PC-3 (cell line): ENCODE measurements around the gene SLC30A3. TPM values are rescaled to one million over a fixed set of nuclear protein-coding genes. Genes with fewer than 3 reads are reported as not detected.

ENCODE experiments used
- ATAC-seq: fragments of 200-7000 bp; cut with Tn5 transposase; 2 replicates; pipeline ENCODE4 v1.9.1; 2020; ENCODE audit warnings: mild to moderate bottlenecking, moderate library complexity
- BruUV-seq: library from RNA; stranded (reverse); fragments of 400-500 nt; replicated peaks from 2 replicates; lab custom pipeline; 2021; lab: Mats Ljungman, UMichigan
- CTCF ChIA-PET: fragments of 300-600 bp; sonication (Branson Sonifier 250); formaldehyde crosslinking; loops from one replicate; lab custom pipeline; 2022; ENCODE audit warnings: antibody characterized with exemption; lab: Charles Lee
- POLR2A ChIA-PET: fragments of 300-600 bp; sonication (Branson Sonifier 250); formaldehyde crosslinking; loops from one replicate; lab custom pipeline; 2022; ENCODE audit warnings: antibody characterized with exemption; ENCODE audit not compliant: unreplicated experiment; lab: Charles Lee
- DNase-seq: peaks from one replicate; pipeline ENCODE4 v3.0.0-alpha.2; 2015
- H2AFZ ChIP-seq: fragments of 300-600 bp; sonication (generic); 2 replicates; pipeline ENCODE4 v1.6.0; 2016; ENCODE audit warnings: antibody characterized with exemption, low read length
- H3F3A ChIP-seq: fragments of 300-600 bp; sonication (generic); one replicate; pipeline ENCODE4 v1.6.0; 2017; ENCODE audit warnings: antibody characterized with exemption, low read length, control low read depth, mild to moderate bottlenecking; ENCODE audit not compliant: unreplicated experiment
- H3K27ac ChIP-seq: fragments of 300-600 bp; sonication (generic); 2 replicates; pipeline ENCODE4 v1.5.1; 2016; ENCODE audit warnings: mild to moderate bottlenecking, low read length
- H3K27me3 ChIP-seq: fragments of 300-600 bp; sonication (generic); 2 replicates; pipeline ENCODE4 v1.6.1; 2016; ENCODE audit warnings: low read length, mixed read lengths
- H3K36me3 ChIP-seq: fragments of 300-600 bp; sonication (generic); 2 replicates; pipeline ENCODE4 v1.6.1; 2016; ENCODE audit warnings: low read depth, mixed run types, low read length, mixed read lengths
- H3K4me1 ChIP-seq: fragments of 300-600 bp; sonication (generic); 2 replicates; pipeline ENCODE4 v1.5.1; 2016; ENCODE audit warnings: low read length; ENCODE audit not compliant: insufficient read depth
- H3K4me2 ChIP-seq: fragments of 300-600 bp; sonication (generic); 2 replicates; pipeline ENCODE4 v1.6.0; 2016; ENCODE audit warnings: low read length
- H3K4me3 ChIP-seq: fragments of 300-600 bp; sonication (generic); 2 replicates; pipeline ENCODE4 v1.5.1; 2016; ENCODE audit warnings: mild to moderate bottlenecking, low read length, mixed read lengths
- H3K79me2 ChIP-seq: fragments of 300-600 bp; sonication (generic); 2 replicates; pipeline ENCODE4 v1.6.1; 2017; ENCODE audit warnings: low read length, mixed read lengths
- H3K9ac ChIP-seq: fragments of 300-600 bp; sonication (generic); 2 replicates; pipeline ENCODE4 v1.6.0; 2016; ENCODE audit warnings: mild to moderate bottlenecking, low read length
- H3K9me2 ChIP-seq: fragments of 300-600 bp; sonication (generic); replicated peaks from 2 replicates; pipeline ENCODE4 v1.6.1; 2016; ENCODE audit warnings: mixed run types, low read length, mixed read lengths
- H3K9me3 ChIP-seq: fragments of 300-600 bp; sonication (generic); 2 replicates; pipeline ENCODE4 v1.6.1; 2016; ENCODE audit warnings: low read length, mixed read lengths
- H4K20me1 ChIP-seq: fragments of 300-600 bp; sonication (generic); 2 replicates; pipeline ENCODE4 v1.6.1; 2016; ENCODE audit warnings: low read length, mixed read lengths
- CTCF ChIP-seq: fragments of 300-600 bp; sonication (generic); conservative IDR thresholded peaks from 2 replicates; pipeline ENCODE4 v1.5.1; 2017; ENCODE audit warnings: antibody characterized with exemption, low read depth, mild to moderate bottlenecking, low read length
- EZH2 ChIP-seq: fragments of 300-600 bp; sonication (generic); IDR thresholded peaks from one replicate; pipeline ENCODE4 v1.6.1; 2017; ENCODE audit warnings: antibody characterized with exemption, mild to moderate bottlenecking, low read length; ENCODE audit not compliant: unreplicated experiment
- EZH2phosphoT487 ChIP-seq: fragments of 300-600 bp; sonication (generic); IDR thresholded peaks from 2 replicates; pipeline ENCODE4 v1.6.1; 2018; ENCODE audit warnings: mild to moderate bottlenecking, antibody characterized with exemption, low read length, borderline replicate concordance
- intact Hi-C: fragments of 100-400 bp; cut with micrococcal nuclease; formaldehyde crosslinking; loops from 2 replicates; pipeline ENCODE4 v1.9.0; 2023
- total RNA-seq: library from RNA; depleted of rRNA; stranded (reverse); fragments of >200 nt; gene quantifications from 2 replicates; pipeline ENCODE4 v1.2.3, GENCODE V29; 2014

The SLC30A3 gene
- total RNA-seq, 1 experiment from 2014 or later = 0.36 TPM

DNA sequence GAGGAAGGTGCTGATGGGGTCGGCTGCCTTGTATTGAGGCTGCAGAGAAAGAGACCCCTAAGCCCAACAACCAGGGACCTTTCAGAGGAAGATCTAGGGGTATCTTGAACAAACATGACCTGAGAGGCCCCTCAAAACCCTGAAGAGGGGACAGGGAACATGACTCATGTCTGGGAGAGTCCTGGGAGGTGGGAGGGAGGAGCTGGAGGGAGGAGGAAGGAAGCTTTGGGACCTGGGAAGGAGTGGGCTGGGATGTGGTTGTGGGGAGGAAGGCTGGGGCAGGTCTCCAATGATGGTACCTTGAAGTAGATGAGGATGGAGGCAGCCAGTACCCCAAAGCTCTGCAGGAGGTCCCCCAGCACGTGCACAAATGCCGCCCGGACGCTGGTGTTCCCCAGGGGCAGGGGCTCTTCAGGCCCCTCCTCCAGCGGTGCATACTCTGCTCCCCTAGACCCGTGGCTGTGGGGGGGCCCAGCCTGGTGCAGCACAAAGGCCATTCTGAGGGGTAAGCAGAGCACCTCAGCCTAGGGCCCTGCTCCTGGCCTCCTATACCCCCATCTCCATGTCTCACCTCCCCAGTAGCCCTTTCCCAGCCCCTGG, 5.9 kb downstream of the SLC30A3 start:
- DNase-seq (no peak), ATAC-seq (no peak)
- no peaks in the 10 kb centered on the region for H3K79me2 ChIP-seq
- no peak for TF ChIP-seq EZH2
- TF ChIP-seq EZH2phosphoT487 = no peak
- no peak for TF ChIP-seq CTCF
- H3K4me1 ChIP-seq = peaks cover 21% of the 10 kb centered on the region
- no peak overlapping the region for H3K9ac ChIP-seq
- peaks cover 18% of the 10 kb centered on the region for H3K27me3 ChIP-seq
- no peak overlapping the region for H2AFZ ChIP-seq
- H3K4me3 ChIP-seq = no peak overlapping the region
- H3K4me2 ChIP-seq = no peak overlapping the region
- H3F3A ChIP-seq = peaks cover 4% of the 10 kb centered on the region
- intact Hi-C loops = no loop called here
- no peak overlapping the region for H3K27ac ChIP-seq
- H3K9me2 ChIP-seq = no peaks in the 10 kb centered on the region
- POLR2A ChIA-PET = no interaction called here
- peaks cover 4% of the 10 kb centered on the region; the same call in 1 of the 2 replicates for H4K20me1 ChIP-seq
- no peaks in the 10 kb centered on the region for H3K36me3 ChIP-seq
- no peaks in the 10 kb centered on the region for H3K9me3 ChIP-seq
- CTCF ChIA-PET = no interaction called here
- no TSS peak for BruUV-seq

- BruUV-seq = no TSS peak
- Histone ChIP-seq H3K36me3 (no peaks in the 10 kb centered on the region), H3F3A (peaks cover 4% of the 10 kb centered on the region), H3K4me2 (peak overlapping the region; percentile 68), H4K20me1 (peaks cover 4% of the 10 kb centered on the region; the same call in 1 of the 2 replicates), H3K9me2 (no peaks in the 10 kb centered on the region), H3K4me1 (peaks cover 21% of the 10 kb centered on the region), H3K27me3 (peaks cover 6% of the 10 kb centered on the region), H2AFZ (no peak overlapping the region), H3K4me3 (no peak overlapping the region), H3K27ac (peak overlapping the region; percentile 57), H3K79me2 (no peaks in the 10 kb centered on the region), H3K9me3 (no peaks in the 10 kb centered on the region), H3K9ac (no peak overlapping the region)
- TF ChIP-seq CTCF (no peak), EZH2 (no peak), EZH2phosphoT487 (no peak)
- ATAC-seq (peak; percentile 80), DNase-seq (peak; percentile 83)
- ChIA-PET CTCF (interaction anchor here (0.7 to 1.1 kb wide), 4 partner anchors 20 to 48 kb away, joined by 3 to 4 read pairs (median 4); no protein-coding TSS in a partner anchor), POLR2A (interaction anchor here (0.6 kb wide), 1 partner anchor 28 kb away, joined by 3 read pairs; no protein-coding TSS in a partner anchor)
- intact Hi-C loops = no loop called here
Observed at GRCh38 chr2:27255660-27256059, 7.2 kb downstream of the SLC30A3 start.

- Histone ChIP-seq H2AFZ (no peak overlapping the region), H3K27me3 (peaks cover under 1% of the 10 kb centered on the region; the same call in 1 of the 2 replicates), H3K4me1 (peaks cover 21% of the 10 kb centered on the region), H3K27ac (peak overlapping the region; percentile 57), H3K9me3 (no peaks in the 10 kb centered on the region), H3K4me2 (peak overlapping the region; percentile 45), H3F3A (peaks cover 4% of the 10 kb centered on the region), H3K4me3 (no peak overlapping the region), H3K79me2 (no peaks in the 10 kb centered on the region), H3K9me2 (no peaks in the 10 kb centered on the region), H4K20me1 (peaks cover 4% of the 10 kb centered on the region; the same call in 1 of the 2 replicates), H3K9ac (no peak overlapping the region; the same call in 1 of the 2 replicates), H3K36me3 (no peaks in the 10 kb centered on the region)
- intact Hi-C loops = no loop called here
- POLR2A ChIA-PET = interaction anchor here (0.6 kb wide), 1 partner anchor 28 kb away, joined by 3 read pairs; no protein-coding TSS in a partner anchor
- DNase-seq (no peak), ATAC-seq (no peak)
- no peak for TF ChIP-seq CTCF
- BruUV-seq = no TSS peak
- CTCF ChIA-PET = interaction anchor here (0.7 to 0.9 kb wide), 3 partner anchors 20 to 48 kb away, joined by 3 to 4 read pairs (median 3); no protein-coding TSS in a partner anchor
Observed at GRCh38 chr2:27255187-27255586, 7.7 kb downstream of the SLC30A3 start.
